NCI-H774 (cell line): ENCODE data around the gene TMEM11.

Experiments used
- DNase-seq: peaks from one replicate; lab custom pipeline; 2025; lab: John Stamatoyannopoulos, UW

TMEM11 gene

GRCh38 chr17:21184570-21184969 is 29.4 kb downstream of the TMEM11 start:
- no peak for DNase-seq

- DNase-seq = no peak
Measured at GRCh38 chr17:21183468-21183867, 30.5 kb downstream of the TMEM11 start.

DNA sequence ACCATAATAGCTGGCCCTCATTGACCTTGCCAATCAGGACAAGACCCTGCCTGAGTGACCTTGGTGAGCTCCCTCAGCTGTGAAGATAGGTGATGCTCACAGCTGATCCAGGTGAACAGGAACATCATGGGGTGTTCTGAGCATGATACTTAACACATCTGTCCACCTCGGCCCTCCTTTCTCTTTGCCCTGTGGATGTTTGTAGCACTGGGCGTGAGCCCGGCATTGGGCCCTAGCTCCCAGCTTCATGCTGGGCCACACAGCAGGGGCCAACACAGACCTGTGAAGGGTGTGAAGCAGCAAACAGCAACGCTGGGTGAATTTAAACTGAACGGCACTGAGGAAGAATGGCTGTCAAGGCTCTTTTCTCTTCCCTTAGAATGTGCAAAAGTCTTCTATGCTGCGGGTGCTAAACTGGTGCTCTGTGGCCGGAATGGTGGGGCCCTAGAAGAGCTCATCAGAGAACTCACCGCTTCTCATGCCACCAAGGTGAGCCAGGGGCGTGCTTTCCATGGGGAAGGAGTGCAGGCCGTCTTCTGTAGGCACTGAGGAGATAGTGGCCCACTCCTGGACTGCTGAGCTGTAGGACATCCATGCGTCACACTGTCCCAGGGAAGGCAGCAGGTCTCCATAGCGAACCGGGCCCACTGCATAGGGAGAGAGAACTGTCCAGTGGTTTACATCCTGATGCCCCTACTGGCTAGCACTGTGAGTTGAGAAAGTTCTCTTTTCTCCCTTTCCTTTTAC is 35.9 kb downstream of the TMEM11 start:
- no peak for DNase-seq

DNA sequence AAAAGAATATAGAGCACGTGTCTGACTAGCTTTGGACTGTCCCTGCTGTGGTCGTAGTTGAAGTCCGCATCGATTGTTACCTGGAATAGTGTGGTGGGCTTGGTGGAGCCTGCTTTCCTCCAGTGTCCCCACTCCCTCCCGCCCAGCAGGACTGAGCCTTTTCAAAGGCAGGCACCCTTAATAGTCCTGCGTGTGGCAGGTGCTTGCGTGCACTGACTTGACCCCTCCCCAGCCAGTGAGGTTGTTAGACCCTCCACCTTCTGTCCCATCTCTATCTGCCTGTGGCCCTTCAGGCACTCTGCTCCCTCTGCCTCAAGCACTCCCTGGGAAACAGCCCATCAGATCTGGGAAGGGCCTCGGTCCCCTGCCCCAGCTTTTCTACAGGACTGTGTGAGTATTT is 36.6 kb downstream of the TMEM11 start:
- DNase-seq = no peak

DNA sequence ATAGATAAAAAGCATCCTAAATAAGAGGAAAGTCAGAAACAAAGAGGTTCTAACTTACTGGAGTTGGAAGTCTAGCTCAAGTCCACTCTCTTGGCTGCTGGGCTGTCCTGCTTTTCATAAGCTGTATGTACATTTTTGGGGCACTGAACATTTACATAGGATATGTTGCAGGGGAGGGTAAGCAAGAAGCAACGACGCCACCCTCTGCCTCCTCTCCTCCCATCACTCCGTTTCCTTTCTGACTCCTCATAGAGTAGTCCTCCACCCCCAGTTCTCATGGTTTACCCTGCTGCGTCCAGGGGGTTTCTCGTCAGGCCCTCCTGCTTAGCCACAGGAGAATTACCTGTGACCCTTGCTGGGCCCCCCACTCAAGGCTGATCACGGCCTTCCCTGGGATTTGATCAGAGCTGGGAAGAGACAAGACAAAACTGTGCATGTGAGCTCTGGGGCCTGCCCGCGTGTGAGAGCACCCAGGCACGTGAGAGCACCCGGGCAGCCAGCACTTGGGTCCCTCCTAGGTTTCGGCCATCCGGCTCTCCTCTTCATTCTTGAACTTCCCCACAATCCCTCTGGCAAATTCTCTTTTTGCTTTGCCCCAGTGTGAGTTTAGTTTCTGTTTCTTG is 37.1 kb downstream of the TMEM11 start:
- DNase-seq = no peak

- DNase-seq = no peak
Measured at GRCh38 chr17:21174713-21175112, 39.2 kb downstream of the TMEM11 start.

DNA sequence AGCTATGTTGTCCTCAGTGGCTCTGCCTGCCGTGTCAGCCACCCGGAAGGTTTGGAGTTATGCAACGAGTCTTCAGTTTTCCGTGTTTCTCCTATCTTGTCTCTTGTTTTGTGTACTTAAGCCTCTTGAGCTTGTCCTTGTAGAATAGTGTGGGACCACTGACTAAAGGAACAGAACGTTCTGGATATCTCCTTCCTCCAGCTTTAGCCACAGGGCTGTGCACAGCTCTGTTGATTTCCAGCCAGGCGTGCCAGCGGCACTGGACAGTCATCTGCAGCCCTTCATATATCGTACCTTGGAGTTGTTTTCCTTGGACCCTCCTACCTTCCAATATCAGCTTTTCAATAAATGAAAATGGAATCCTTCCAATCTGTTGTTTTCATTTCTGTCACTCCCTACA is 39.8 kb downstream of the TMEM11 start:
- DNase-seq = no peak

GRCh38 chr17:21173543-21173942 is 40.4 kb downstream of the TMEM11 start:
- DNase-seq = no peak

- no peak for DNase-seq
Measured at GRCh38 chr17:21172846-21173245, 41.1 kb downstream of the TMEM11 start.

GRCh38 chr17:21171970-21172510 is 41.9 kb downstream of the TMEM11 start:
- DNase-seq = no peak

DNA sequence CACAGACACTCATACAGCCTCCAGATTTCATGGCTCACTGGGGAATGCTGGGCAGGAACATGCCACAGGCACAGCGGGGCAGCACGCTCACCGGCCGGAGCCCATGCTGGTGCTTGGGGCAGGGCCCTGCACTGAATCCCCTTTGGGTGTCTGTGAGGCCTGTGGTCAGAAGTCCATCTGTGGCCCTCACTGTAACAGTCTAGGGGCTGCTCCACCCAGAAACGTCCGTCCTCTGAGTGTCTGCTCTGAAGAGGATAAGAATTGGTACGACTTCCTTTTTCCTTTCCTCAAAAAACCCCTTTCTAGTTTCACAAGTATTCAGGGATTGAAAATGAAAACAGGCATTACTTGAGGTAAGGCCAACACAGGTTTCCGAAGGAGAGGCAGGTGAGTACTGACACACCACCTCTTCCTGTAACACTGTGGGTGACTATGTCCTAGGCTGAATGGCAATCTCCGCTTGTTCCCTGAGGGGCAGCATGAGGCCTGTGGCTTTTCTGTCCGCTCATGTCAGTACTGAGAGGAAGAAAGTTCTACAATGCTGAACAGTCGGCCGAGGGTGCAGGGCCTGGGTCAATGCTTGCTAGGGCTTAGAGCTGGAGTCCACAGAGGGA is 42.5 kb downstream of the TMEM11 start:
- no peak for DNase-seq

- no peak for DNase-seq
Measured at GRCh38 chr17:21170809-21171208, 43.2 kb downstream of the TMEM11 start.

- DNase-seq = no peak
Measured at GRCh38 chr17:21169496-21169895, 44.5 kb downstream of the TMEM11 start.

GRCh38 chr17:21168555-21168865 is 45.5 kb downstream of the TMEM11 start:
- no peak for DNase-seq

- no peak for DNase-seq
Measured at GRCh38 chr17:21167303-21167702, 46.7 kb downstream of the TMEM11 start.

- DNase-seq = no peak
Measured at GRCh38 chr17:21166595-21167210, 47.3 kb downstream of the TMEM11 start.

- DNase-seq = no peak
Measured at GRCh38 chr17:21165922-21166594, 47.9 kb downstream of the TMEM11 start.

GRCh38 chr17:21164620-21165019 is 49.3 kb downstream of the TMEM11 start:
- DNase-seq = no peak

DNA sequence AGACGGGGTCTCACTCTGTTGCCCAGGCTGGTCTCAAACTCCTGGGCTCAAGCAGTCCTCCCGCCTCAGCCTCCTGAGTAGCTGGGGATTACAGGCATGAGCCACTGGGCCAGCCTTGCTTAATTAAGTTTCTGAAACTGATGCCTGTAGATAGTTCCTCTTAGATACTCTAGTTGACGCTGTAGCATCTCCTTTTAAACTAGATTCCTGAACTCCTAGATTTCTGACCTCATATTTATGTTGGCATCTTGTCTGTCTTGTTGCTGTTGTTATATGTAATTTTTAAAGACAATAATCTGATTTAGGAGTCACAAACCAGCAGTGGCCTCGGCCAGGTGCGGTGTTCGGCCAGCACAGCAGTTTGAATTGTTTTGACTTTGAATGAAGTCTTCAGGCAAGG is 49.7 kb downstream of the TMEM11 start:
- no peak for DNase-seq

DNA sequence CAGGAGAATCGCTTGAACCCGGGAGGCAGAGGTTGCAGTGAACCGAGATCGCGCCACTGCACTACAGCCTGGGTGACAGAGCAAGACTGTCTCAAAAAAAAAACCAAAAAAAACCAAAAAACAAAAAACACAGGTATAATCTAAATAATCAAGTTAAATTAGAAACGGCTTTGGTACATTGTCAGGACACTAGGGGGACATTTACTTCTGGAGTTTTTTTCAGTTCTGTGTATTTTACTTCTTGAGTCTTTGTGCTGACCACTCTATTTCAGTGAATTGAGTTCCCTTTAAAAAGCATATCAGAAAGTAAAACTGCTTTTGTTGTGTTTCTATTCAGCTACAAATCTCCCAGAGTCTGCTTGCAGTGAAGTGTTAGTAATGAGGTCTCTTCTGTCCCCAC is 50.9 kb downstream of the TMEM11 start:
- DNase-seq = no peak

DNA sequence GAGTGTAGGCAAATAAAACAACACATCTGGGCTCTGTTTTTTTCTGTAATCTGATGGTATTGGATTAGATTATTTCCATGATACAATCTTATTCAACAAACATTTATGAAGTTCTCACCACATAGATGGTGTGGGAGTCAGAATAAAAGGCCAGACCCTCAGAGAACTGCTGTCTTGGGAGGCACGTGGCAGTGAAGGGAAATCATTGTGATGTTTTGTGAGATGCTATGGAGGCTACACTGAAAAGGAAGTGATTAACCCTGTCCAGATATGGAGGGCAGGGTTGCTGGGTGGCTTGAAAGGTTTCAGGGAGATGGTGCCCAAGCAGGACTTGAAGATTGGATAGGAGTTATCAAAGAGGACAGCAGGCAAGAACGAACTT is 51.6 kb downstream of the TMEM11 start:
- no peak for DNase-seq
